PC-9 (cell line): ENCODE data around the gene IFNA7.
"Not testable (repeated sequence)": the region's sequence is repeated elsewhere in the genome, so short reads cannot be mapped to it uniquely, and the experiment has no call there.

Experiments
- CTCF ChIP-seq: fragments of 200-600 bp; sonication (generic); conservative IDR thresholded peaks from 2 replicates; pipeline ENCODE4 v1.6.1; 2017; ENCODE audit warnings: mixed run types, antibody characterized with exemption, mild to moderate bottlenecking, moderate library complexity
- EZH2 ChIP-seq: fragments of 200-600 bp; sonication (generic); IDR thresholded peaks from 2 replicates; pipeline ENCODE4 v1.8.0; 2017; ENCODE audit warnings: antibody characterized with exemption, low read depth

GRCh38 chr9:21202105-21202504, at the start of gene IFNA7:
- not testable (repeated sequence) for TF ChIP-seq CTCF, EZH2
